Kidney epithelial cell (primary cell): ENCODE data around the gene RRAS. TPM values are rescaled to one million over a fixed set of nuclear protein-coding genes. Genes with fewer than 3 reads are reported as not detected.
"Not testable (repeated sequence)": the region's sequence is repeated elsewhere in the genome, so short reads cannot be mapped to it uniquely, and the experiment has no call there.

ENCODE experiments used
- DNase-seq: peaks from one replicate; pipeline ENCODE4 v3.0.0-alpha.2; 2010; ENCODE audit warnings: low read depth
- H3K27me3 ChIP-seq: 2 replicates; pipeline ENCODE4 v1.6.0; 2011; ENCODE audit warnings: low read length; ENCODE audit not compliant: control insufficient read depth, insufficient read depth
- H3K36me3 ChIP-seq: 2 replicates; pipeline ENCODE4 v1.5.1; 2011; ENCODE audit warnings: low read length; ENCODE audit not compliant: control insufficient read depth, insufficient read depth
- H3K4me3 ChIP-seq: 2 replicates; pipeline ENCODE4 v1.5.1; 2011; ENCODE audit warnings: low read depth, mild to moderate bottlenecking, control low read depth, low read length
- CTCF ChIP-seq: IDR thresholded peaks from 2 replicates; pipeline ENCODE4 v1.5.1; 2011; ENCODE audit warnings: mild to moderate bottlenecking, moderate library complexity, low read length, control low read depth, inconsistent platforms; ENCODE audit not compliant: insufficient read depth, poor library complexity, severe bottlenecking
- total RNA-seq: library from RNA; depleted of rRNA; stranded (reverse); fragments of >200 nt; gene quantifications from 2 replicates; pipeline ENCODE4 v1.2.3, GENCODE V29; 2015

RRAS gene
- total RNA-seq, 1 donor from 2014 or later: 32.8 TPM

- no peak for DNase-seq
- no peak for TF ChIP-seq CTCF
- Histone ChIP-seq H3K4me3 (peak overlapping the region; percentile 68), H3K27me3 (no peaks in the 10 kb centered on the region), H3K36me3 (no peaks in the 10 kb centered on the region)
These were observed 386 bp downstream of the RRAS start for GRCh38 chr19:49639401-49640112.

GRCh38 chr19:49637821-49638738 lies 1.9 kb downstream of the RRAS start:
- no peaks in the 10 kb centered on the region for H3K36me3 ChIP-seq
- no peak for DNase-seq
- no peak for TF ChIP-seq CTCF
- no peaks in the 10 kb centered on the region for H3K27me3 ChIP-seq
- peak overlapping the region; percentile 23 for H3K4me3 ChIP-seq

GRCh38 chr19:49636233-49636932 lies 3.6 kb downstream of the RRAS start:
- Histone ChIP-seq H3K4me3 (no peak overlapping the region), H3K27me3 (no peaks in the 10 kb centered on the region), H3K36me3 (no peaks in the 10 kb centered on the region)
- DNase-seq: no peak
- no peak for TF ChIP-seq CTCF

- Histone ChIP-seq H3K4me3 (no peak overlapping the region), H3K27me3 (no peaks in the 10 kb centered on the region), H3K36me3 (no peaks in the 10 kb centered on the region)
- DNase-seq: no peak
- peak; percentile 3 for TF ChIP-seq CTCF
These were observed 4.3 kb downstream of the RRAS start for GRCh38 chr19:49635530-49636232.

- not testable (repeated sequence) for H3K27me3 ChIP-seq, H3K36me3 ChIP-seq, DNase-seq, H3K4me3 ChIP-seq
These were observed 6.7 kb downstream of the RRAS start for GRCh38 chr19:49633273-49633672.

- Histone ChIP-seq H3K27me3 (no peaks in the 10 kb centered on the region), H3K36me3 (no peaks in the 10 kb centered on the region), H3K4me3 (no peak overlapping the region)
- TF ChIP-seq CTCF: no peak
- no peak for DNase-seq
These were observed 7.4 kb downstream of the RRAS start for GRCh38 chr19:49632576-49632975.
